Breast epithelium (tissue), 4 donors: ENCODE results near the gene PSORS1C1. TPM values are rescaled to one million over a fixed set of nuclear protein-coding genes. Genes with fewer than 3 reads are reported as not detected.

Experiments
- DNase-seq, 2 donors: peaks; one replicate each; pipeline ENCODE4 v3.0.0-alpha.2; 2019; ENCODE audit warnings: low spot score in 2 of 2
- H3K27ac ChIP-seq, 2 donors: fragments of 200-600 bp; sonication (generic) in 1 of 2; one replicate each; pipeline ENCODE4 v1.5.1; 2016 to 2019; ENCODE audit warnings: mild to moderate bottlenecking in 1 of 2
- H3K27me3 ChIP-seq, 2 donors: fragments of 200-600 bp; sonication (generic) in 1 of 2; one replicate each; pipeline versions ENCODE4 v1.5.1 to v1.6.0; 2017 to 2019; ENCODE audit warnings: control low read depth in 1 of 2, mild to moderate bottlenecking in 1 of 2
- H3K36me3 ChIP-seq: fragments of 200-600 bp; one replicate; pipeline ENCODE4 v1.5.1; 2019
- H3K4me1 ChIP-seq, 2 donors: fragments of 200-600 bp; sonication (generic); one replicate each; pipeline ENCODE4 v1.5.1; 2016 to 2019; ENCODE audit warnings: control low read depth in 1 of 2
- H3K4me3 ChIP-seq, 3 donors: fragments of 200-600 bp; sonication (generic); 1 replicate in 2 of 3; 2 replicates in 1 of 3; pipeline ENCODE4 v1.5.1; 2016 to 2019; ENCODE audit warnings: mild to moderate bottlenecking in 3 of 3, moderate library complexity in 2 of 3
- H3K9me3 ChIP-seq, 2 donors: fragments of 200-600 bp; sonication (generic) in 1 of 2; one replicate each; pipeline ENCODE4 v1.5.1; 2016 to 2019; ENCODE audit warnings: control low read depth in 1 of 2
- CTCF ChIP-seq, 3 donors: fragments of 450-650 bp; IDR thresholded peaks; one replicate each; pipeline ENCODE4 v1.5.1; 2016 to 2017; ENCODE audit warnings: antibody characterized with exemption in 3 of 3, mild to moderate bottlenecking in 3 of 3, moderate library complexity in 3 of 3
- POLR2A ChIP-seq: fragments of 450-650 bp; IDR thresholded peaks from one replicate; pipeline ENCODE4 v1.6.1; 2016; ENCODE audit warnings: antibody characterized with exemption, mild to moderate bottlenecking, moderate library complexity
- POLR2AphosphoS5 ChIP-seq, 3 donors: sonication (generic); formaldehyde crosslinking; IDR thresholded peaks; one replicate each; pipeline ENCODE4 v1.6.1; 2017; ENCODE audit warnings: antibody characterized with exemption in 3 of 3
- intact Hi-C: fragments of 100-400 bp; cut with DNase I; formaldehyde crosslinking; loops from one replicate; pipeline ENCODE4 v1.15.1; 2023; ENCODE audit warnings: low total_unique reads
- total RNA-seq, 3 donors: library from RNA; depleted of rRNA; stranded (reverse); fragments of >200 nt; gene quantifications; one replicate each; pipeline ENCODE4 v1.1.0, GENCODE V29; 2016

The PSORS1C1 gene
- total RNA-seq, 3 donors from 2014 or later = 0.48 to 2.0 (median 1.9) TPM

- H3K9me3 ChIP-seq = no peaks in the 10 kb centered on the region
- H3K4me1 ChIP-seq = peaks cover 0 to 8% of the 10 kb centered on the region in 2 donors
- no peak for TF ChIP-seq POLR2AphosphoS5 (IDR thresholded peaks at IDR 0.05)
- TF ChIP-seq POLR2A = no peak
- no peak for TF ChIP-seq CTCF (IDR thresholded peaks at IDR 0.05)
- no peaks in the 10 kb centered on the region for H3K36me3 ChIP-seq
- DNase-seq = no peak
- no peak overlapping the region for H3K4me3 ChIP-seq
- H3K27me3 ChIP-seq = no peaks in the 10 kb centered on the region
- intact Hi-C loops = loop anchor here (10.0 kb wide), 1 partner anchor 248 kb away; no protein-coding TSS in a partner anchor
- peak overlapping the region; percentile 80 to 88 for H3K27ac ChIP-seq
Measured at GRCh38 chr6:31126396-31127175, 12.0 kb downstream of the PSORS1C1 start.

DNA sequence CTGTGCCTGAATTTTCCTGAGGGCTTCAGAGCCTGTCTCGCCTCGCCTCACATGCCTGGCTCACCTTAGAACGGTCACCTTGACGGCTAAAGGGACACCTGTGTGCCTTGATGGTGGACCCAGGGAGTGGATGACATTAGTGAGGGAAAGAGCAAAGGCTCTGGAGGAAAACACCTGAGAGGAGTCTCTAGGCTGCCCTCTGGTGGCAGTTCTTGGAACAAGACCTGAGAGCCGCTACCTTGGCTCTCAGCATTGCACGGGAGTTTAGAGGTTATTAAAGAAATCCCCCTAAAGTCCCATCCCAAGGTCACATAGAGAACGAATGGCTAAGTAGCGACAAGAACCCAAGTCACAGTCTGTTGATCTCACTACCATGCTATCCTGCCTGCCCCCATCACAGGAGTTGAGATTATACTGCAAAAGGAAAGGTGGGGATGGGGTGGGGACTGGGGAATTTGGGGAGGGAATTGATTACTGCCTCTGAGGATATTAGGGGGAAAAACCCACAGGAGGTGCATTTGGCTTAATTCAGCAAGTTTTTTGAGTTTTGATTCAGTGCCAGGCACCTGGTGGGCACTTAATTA, 13.6 kb downstream of the PSORS1C1 start:
- peak in 1 of 2 donors; percentile 70 for DNase-seq
- intact Hi-C loops = loop anchor here (10.0 kb wide), 1 partner anchor 247 kb away; no protein-coding TSS in a partner anchor
- Histone ChIP-seq H3K36me3 (no peaks in the 10 kb centered on the region), H3K27ac (no peak overlapping the region), H3K27me3 (no peaks in the 10 kb centered on the region), H3K4me1 (peaks cover 0 to 6% of the 10 kb centered on the region in 2 donors), H3K4me3 (no peak overlapping the region), H3K9me3 (no peaks in the 10 kb centered on the region)
- TF ChIP-seq CTCF (IDR thresholded peaks at IDR 0.05) = peak; percentile 64 to 76 (median 66)
- no peak for TF ChIP-seq POLR2AphosphoS5 (IDR thresholded peaks at IDR 0.05)

- H3K4me3 ChIP-seq = no peak overlapping the region
- intact Hi-C loops = loop anchor here (10.0 kb wide), 1 partner anchor 246 kb away; no protein-coding TSS in a partner anchor
- H3K27me3 ChIP-seq = no peaks in the 10 kb centered on the region
- no peaks in the 10 kb centered on the region for H3K36me3 ChIP-seq
- no peaks in the 10 kb centered on the region for H3K4me1 ChIP-seq
- no peaks in the 10 kb centered on the region for H3K9me3 ChIP-seq
- H3K27ac ChIP-seq = peak overlapping the region; percentile 22 to 23
- no peak for TF ChIP-seq POLR2AphosphoS5 (IDR thresholded peaks at IDR 0.05)
- TF ChIP-seq POLR2A = no peak
- no peak for TF ChIP-seq CTCF (IDR thresholded peaks at IDR 0.05)
- DNase-seq = peak in 1 of 2 donors; percentile 53
Measured at GRCh38 chr6:31129130-31129529, 14.5 kb downstream of the PSORS1C1 start.

DNA sequence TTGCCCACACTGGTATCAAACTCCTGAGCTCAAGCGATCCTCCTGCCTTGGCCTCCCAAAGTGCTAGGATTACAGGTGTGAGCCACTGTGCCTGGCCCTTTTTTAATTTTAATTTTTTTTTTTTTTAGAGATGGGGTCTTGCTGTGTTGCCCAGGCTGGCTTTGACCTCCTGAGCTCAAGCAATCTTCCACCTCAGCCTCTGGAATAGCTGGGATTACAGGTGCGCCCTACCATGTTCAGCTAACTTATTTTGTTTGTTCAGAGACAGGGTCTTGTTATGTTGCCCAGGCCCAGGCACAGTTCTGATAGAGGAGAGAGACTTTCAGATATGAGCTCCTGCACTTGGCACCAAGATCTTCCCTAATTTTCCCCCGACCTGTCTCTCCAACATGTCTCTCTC, 16.2 kb downstream of the PSORS1C1 start:
- DNase-seq = no peak
- Histone ChIP-seq H3K9me3 (no peaks in the 10 kb centered on the region), H3K36me3 (no peaks in the 10 kb centered on the region), H3K4me3 (no peak overlapping the region), H3K4me1 (no peaks in the 10 kb centered on the region), H3K27me3 (no peaks in the 10 kb centered on the region), H3K27ac (no peak overlapping the region)
- no peak for TF ChIP-seq POLR2A
- no peak for TF ChIP-seq POLR2AphosphoS5 (IDR thresholded peaks at IDR 0.05)
- no peak for TF ChIP-seq CTCF (IDR thresholded peaks at IDR 0.05)
- intact Hi-C loops = no loop called here

DNA sequence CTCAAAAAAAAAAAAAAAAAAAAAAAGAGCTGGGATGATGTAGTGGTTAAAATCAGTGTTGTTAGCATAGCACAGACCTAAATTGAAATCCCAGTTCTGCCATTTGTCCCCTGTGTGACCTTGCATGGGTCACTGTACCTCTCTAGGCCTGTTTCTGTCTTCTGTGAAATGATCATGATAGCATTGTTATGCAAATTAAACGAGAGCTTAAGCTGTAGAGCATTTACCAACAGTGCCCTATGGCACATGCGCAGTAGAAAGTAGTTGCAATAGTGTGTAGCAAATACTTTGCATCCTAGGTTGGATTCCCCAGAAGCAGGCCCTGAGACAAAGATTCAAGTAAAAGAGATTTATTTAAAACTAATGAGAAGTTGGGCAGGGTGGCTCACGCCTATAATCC, 17.0 kb downstream of the PSORS1C1 start:
- Histone ChIP-seq H3K27me3 (no peaks in the 10 kb centered on the region), H3K9me3 (no peaks in the 10 kb centered on the region), H3K4me3 (no peak overlapping the region), H3K4me1 (no peaks in the 10 kb centered on the region), H3K36me3 (no peaks in the 10 kb centered on the region), H3K27ac (no peak overlapping the region)
- TF ChIP-seq CTCF (IDR thresholded peaks at IDR 0.05) (no peak), POLR2AphosphoS5 (IDR thresholded peaks at IDR 0.05) (no peak), POLR2A (no peak)
- DNase-seq = no peak
- intact Hi-C loops = no loop called here
